ENCODE data around the gene TTC34. TPM values are rescaled to one million over a fixed set of nuclear protein-coding genes. Genes with fewer than 3 reads are reported as not detected.
"Not testable (repeated sequence)": the region's sequence is repeated elsewhere in the genome, so short reads cannot be mapped to it uniquely, and the experiment has no call there.

TTC34 gene
- total RNA-seq, 1 donor from 2014 or later: 3.6 TPM

GRCh38 chr1:2757519-2757918, 44.0 kb downstream of the TTC34 start:
- DNase-seq (ENCODE audit: low spot score in 2 of 2, unreplicated experiment in 2 of 2); H3K27me3 Mint-ChIP-seq (ENCODE audit: low read depth); H3K4me1 Mint-ChIP-seq; H3K4me3 Mint-ChIP-seq; H3K27ac Mint-ChIP-seq; H3K9me3 Mint-ChIP-seq; H3K36me3 Mint-ChIP-seq: not testable (repeated sequence)

GRCh38 chr1:2755426-2755825, 46.1 kb downstream of the TTC34 start:
- not testable (repeated sequence) for H3K27ac Mint-ChIP-seq; H3K4me3 Mint-ChIP-seq; H3K27me3 Mint-ChIP-seq (ENCODE audit: low read depth); DNase-seq (ENCODE audit: low spot score in 2 of 2, unreplicated experiment in 2 of 2); H3K36me3 Mint-ChIP-seq; H3K4me1 Mint-ChIP-seq; H3K9me3 Mint-ChIP-seq

- H3K27ac Mint-ChIP-seq; DNase-seq (ENCODE audit: low spot score in 2 of 2, unreplicated experiment in 2 of 2); H3K36me3 Mint-ChIP-seq; H3K4me1 Mint-ChIP-seq; H3K9me3 Mint-ChIP-seq; H3K4me3 Mint-ChIP-seq; H3K27me3 Mint-ChIP-seq (ENCODE audit: low read depth): not testable (repeated sequence)
Measured at GRCh38 chr1:2754597-2754996, 46.9 kb downstream of the TTC34 start.

GRCh38 chr1:2752503-2752902, 49.0 kb downstream of the TTC34 start:
- not testable (repeated sequence) for H3K4me3 Mint-ChIP-seq; H3K27me3 Mint-ChIP-seq (ENCODE audit: low read depth); H3K36me3 Mint-ChIP-seq; H3K9me3 Mint-ChIP-seq; H3K4me1 Mint-ChIP-seq; DNase-seq (ENCODE audit: low spot score in 2 of 2, unreplicated experiment in 2 of 2); H3K27ac Mint-ChIP-seq

GRCh38 chr1:2751866-2752265, 49.6 kb downstream of the TTC34 start:
- H3K36me3 Mint-ChIP-seq; H3K9me3 Mint-ChIP-seq; H3K27me3 Mint-ChIP-seq (ENCODE audit: low read depth); H3K27ac Mint-ChIP-seq; H3K4me1 Mint-ChIP-seq; H3K4me3 Mint-ChIP-seq; DNase-seq (ENCODE audit: low spot score in 2 of 2, unreplicated experiment in 2 of 2): not testable (repeated sequence)

DNA sequence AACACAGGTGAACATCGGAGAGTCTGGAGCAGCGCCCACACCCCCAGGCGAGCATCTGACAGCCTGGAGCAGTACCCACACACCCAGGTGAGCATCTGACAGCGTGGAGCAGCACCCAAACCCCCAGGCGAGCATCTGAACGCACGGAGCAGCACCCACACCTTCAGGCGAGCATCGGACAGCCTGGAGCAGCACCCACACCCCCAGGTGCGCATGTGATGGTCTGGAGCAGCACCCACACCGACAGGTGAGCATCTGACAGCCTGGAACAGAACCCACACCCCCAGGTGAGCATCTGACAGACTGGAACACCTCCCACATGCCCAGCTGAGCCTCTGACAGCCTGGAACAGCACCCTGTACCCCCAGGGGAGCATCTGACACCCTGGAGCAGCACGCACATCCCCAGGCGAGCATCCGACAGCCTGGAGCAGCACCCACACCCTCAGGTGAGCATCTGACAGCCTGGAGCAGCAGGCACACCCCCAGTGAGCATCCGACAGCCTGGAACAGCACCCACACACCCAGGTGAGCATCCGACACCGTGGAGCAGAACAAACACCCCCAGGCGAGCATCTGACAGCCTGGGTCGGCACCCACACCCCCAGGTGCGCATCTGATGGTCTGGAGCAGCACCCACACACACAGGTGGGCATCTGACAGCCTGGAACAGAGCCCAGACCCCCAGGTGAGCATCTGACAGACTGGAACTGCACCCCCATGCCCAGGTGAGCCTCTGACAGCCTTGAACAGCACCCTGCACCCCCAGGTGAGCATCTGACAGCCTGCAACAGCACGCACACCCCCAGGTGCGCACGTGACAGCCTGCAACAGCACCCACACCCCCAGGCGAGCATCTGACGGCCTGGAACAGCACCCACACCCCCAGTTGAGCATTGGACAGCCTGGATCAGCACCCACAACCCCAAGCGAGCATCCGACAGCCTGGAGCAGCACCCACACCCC, 50.4 kb downstream of the TTC34 start:
- not testable (repeated sequence) for H3K4me1 Mint-ChIP-seq; H3K27ac Mint-ChIP-seq; DNase-seq (ENCODE audit: low spot score in 2 of 2, unreplicated experiment in 2 of 2); H3K9me3 Mint-ChIP-seq; H3K27me3 Mint-ChIP-seq (ENCODE audit: low read depth); H3K36me3 Mint-ChIP-seq; H3K4me3 Mint-ChIP-seq

- not testable (repeated sequence) for H3K36me3 Mint-ChIP-seq; H3K4me1 Mint-ChIP-seq; H3K4me3 Mint-ChIP-seq; H3K9me3 Mint-ChIP-seq; DNase-seq (ENCODE audit: low spot score in 2 of 2, unreplicated experiment in 2 of 2); H3K27me3 Mint-ChIP-seq (ENCODE audit: low read depth); H3K27ac Mint-ChIP-seq
Measured at GRCh38 chr1:2750041-2750680, 51.3 kb downstream of the TTC34 start.

DNA sequence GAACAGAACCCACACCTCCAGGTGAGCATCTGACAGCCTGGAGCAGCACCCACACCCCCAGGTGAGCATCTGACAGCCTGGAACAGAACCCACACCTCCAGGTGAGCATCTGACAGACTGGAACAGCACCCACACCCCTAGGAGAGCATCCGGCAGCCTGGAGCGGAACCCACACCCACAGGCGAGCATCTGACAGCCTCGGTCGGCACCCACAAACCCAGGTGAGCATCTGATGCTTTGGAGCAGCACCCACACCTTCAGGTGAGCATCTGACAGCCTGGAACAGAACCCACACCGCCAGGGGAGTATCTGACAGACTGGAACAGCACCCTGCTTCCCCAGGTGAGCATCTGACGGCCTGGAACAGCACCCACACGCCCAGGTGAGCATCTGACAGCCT, 52.9 kb downstream of the TTC34 start:
- not testable (repeated sequence) for H3K27me3 Mint-ChIP-seq (ENCODE audit: low read depth); H3K36me3 Mint-ChIP-seq; DNase-seq (ENCODE audit: low spot score in 2 of 2, unreplicated experiment in 2 of 2); H3K27ac Mint-ChIP-seq; H3K4me1 Mint-ChIP-seq; H3K4me3 Mint-ChIP-seq; H3K9me3 Mint-ChIP-seq

- DNase-seq (ENCODE audit: low spot score in 2 of 2, unreplicated experiment in 2 of 2); H3K27me3 Mint-ChIP-seq (ENCODE audit: low read depth); H3K27ac Mint-ChIP-seq; H3K4me3 Mint-ChIP-seq; H3K4me1 Mint-ChIP-seq; H3K36me3 Mint-ChIP-seq; H3K9me3 Mint-ChIP-seq: not testable (repeated sequence)
Measured at GRCh38 chr1:2694796-2695195, 106.7 kb downstream of the TTC34 start.

DNA sequence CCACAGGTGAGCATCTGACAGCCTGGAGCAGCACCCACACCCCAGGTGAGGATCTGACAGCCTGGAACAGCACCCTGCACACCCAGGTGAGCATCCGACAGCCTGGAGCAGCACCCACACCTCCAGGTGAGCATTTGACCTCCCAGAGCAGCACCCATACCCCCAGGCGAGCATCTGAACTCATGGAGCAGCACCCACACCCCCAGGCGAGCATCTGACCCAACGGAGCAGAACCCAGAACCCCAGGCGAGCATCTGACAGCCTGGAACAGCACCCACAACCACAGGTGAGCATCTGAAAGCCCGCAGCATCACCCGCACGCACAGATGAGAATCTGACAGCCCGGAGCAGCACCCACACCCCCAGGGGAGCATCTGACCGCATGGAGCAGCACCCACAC, 111.3 kb downstream of the TTC34 start:
- H3K4me3 Mint-ChIP-seq; H3K27ac Mint-ChIP-seq; H3K9me3 Mint-ChIP-seq; H3K36me3 Mint-ChIP-seq; H3K4me1 Mint-ChIP-seq; DNase-seq (ENCODE audit: low spot score in 2 of 2, unreplicated experiment in 2 of 2); H3K27me3 Mint-ChIP-seq (ENCODE audit: low read depth): not testable (repeated sequence)

DNA sequence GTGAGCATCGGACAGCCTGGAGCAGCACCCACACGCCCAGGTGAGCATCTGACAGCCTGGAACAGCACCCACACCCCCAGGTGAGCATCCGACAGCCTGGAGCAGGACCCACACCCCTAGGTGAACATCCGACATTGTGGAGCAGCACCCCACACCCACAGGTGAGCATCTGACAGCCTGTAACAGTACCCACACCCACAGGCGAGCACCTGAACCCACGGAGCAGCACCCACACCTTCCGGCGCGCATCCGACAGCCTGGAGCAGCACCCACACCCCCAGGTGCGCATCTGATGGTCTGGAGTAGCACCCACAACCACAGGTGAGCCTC, 113.2 kb downstream of the TTC34 start:
- H3K36me3 Mint-ChIP-seq; H3K27me3 Mint-ChIP-seq (ENCODE audit: low read depth); H3K27ac Mint-ChIP-seq; H3K4me1 Mint-ChIP-seq; H3K9me3 Mint-ChIP-seq; H3K4me3 Mint-ChIP-seq; DNase-seq (ENCODE audit: low spot score in 2 of 2, unreplicated experiment in 2 of 2): not testable (repeated sequence)

GRCh38 chr1:2687638-2688335, 113.7 kb downstream of the TTC34 start:
- not testable (repeated sequence) for H3K36me3 Mint-ChIP-seq; H3K4me1 Mint-ChIP-seq; H3K27ac Mint-ChIP-seq; H3K27me3 Mint-ChIP-seq (ENCODE audit: low read depth); H3K4me3 Mint-ChIP-seq; H3K9me3 Mint-ChIP-seq; DNase-seq (ENCODE audit: low spot score in 2 of 2, unreplicated experiment in 2 of 2)

DNA sequence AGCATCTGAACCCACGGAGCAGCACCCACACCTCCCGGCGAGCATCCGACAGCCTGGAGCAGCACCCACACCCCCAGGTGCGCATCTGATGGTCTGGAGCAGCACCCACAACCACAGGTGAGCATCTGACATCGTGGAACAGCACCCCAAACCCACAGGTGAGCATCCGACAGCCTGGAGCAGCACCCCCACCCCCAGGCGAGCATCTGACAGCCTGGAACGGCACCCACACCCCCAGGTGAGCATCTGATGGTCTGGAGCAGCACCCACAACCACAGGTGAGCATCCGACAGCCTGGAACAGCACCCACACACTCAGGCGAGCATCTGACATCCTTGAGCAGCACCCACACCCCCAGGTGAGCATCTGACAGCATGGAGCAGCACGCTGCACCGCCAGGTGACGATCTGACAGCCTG, 114.3 kb downstream of the TTC34 start:
- H3K4me1 Mint-ChIP-seq; H3K27ac Mint-ChIP-seq; DNase-seq (ENCODE audit: low spot score in 2 of 2, unreplicated experiment in 2 of 2); H3K9me3 Mint-ChIP-seq; H3K27me3 Mint-ChIP-seq (ENCODE audit: low read depth); H3K4me3 Mint-ChIP-seq; H3K36me3 Mint-ChIP-seq: not testable (repeated sequence)

All from mesothelial cell of epicardium (in vitro differentiated cells).